ENCODE measurements around the gene LRRC66.

DNA sequence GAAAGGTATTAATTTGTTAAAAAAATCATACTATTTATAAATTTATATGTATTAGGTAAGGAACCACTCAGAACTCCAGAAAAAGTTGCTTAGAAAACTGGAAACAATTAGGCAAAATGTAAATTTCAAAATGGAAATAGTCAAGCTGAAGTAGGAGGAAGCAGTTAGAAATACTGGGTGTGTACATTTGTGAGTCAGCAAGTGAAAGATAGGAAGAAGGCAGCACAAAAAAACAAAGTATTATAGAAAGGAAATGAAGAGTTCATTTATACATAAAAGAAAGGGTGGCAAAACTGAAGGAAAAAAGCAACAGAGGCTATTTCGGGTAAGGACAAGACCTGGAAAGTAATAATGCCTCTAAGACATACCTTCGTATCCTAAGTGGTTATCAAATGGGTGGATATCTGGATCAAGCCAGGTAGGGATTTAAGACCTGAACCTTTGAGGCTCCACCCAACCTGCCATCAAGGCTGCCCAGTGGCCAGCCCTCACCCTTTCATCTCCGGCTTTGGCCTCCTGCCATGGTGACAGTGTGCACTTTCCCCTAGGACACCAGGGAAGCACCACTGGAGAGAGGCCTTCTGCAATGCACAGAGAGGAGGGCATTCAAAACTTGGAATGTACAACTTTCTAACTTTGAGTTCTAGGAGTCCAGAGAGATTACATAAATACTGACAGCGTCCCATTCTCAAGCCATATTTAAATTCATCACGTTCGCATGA, at the start of gene LRRC66:
- TF ChIP-seq, protein P1, sequence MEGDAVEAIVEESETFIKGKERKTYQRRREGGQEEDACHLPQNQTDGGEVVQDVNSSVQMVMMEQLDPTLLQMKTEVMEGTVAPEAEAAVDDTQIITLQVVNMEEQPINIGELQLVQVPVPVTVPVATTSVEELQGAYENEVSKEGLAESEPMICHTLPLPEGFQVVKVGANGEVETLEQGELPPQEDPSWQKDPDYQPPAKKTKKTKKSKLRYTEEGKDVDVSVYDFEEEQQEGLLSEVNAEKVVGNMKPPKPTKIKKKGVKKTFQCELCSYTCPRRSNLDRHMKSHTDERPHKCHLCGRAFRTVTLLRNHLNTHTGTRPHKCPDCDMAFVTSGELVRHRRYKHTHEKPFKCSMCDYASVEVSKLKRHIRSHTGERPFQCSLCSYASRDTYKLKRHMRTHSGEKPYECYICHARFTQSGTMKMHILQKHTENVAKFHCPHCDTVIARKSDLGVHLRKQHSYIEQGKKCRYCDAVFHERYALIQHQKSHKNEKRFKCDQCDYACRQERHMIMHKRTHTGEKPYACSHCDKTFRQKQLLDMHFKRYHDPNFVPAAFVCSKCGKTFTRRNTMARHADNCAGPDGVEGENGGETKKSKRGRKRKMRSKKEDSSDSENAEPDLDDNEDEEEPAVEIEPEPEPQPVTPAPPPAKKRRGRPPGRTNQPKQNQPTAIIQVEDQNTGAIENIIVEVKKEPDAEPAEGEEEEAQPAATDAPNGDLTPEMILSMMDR (IDR thresholded peaks at IDR 0.05; ENCODE audit: low read depth, low read length), result no peak
- TF ChIP-seq POLR2A (IDR thresholded peaks at IDR 0.05; ENCODE audit: extremely low read depth, insufficient read length), result no peak
- TF ChIP-seq, protein P2, sequence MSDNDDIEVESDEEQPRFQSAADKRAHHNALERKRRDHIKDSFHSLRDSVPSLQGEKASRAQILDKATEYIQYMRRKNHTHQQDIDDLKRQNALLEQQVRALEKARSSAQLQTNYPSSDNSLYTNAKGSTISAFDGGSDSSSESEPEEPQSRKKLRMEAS (IDR thresholded peaks at IDR 0.05; ENCODE audit: low read depth, low read length), result no peak

Data from NB4 (cell line).